Activated CD4-positive, alpha-beta T cell treated with anti-CD3 and anti-CD28 coated beads, Interleukin-2, amount 50 U/mL, for 16 hours (primary cell): ENCODE data around the gene HUNK.

Experiments
- DNase-seq: peaks from one replicate; pipeline ENCODE4 v3.0.0-alpha.2; 2020

The HUNK gene

GRCh38 chr21:31898933-31899630 is 26.3 kb downstream of the HUNK start:
- DNase-seq, result no peak

- DNase-seq, result no peak
Measured at GRCh38 chr21:31900121-31900895, 27.5 kb downstream of the HUNK start.

GRCh38 chr21:31901315-31901714 is 28.5 kb downstream of the HUNK start:
- DNase-seq, result no peak

GRCh38 chr21:31902438-31902837 is 29.6 kb downstream of the HUNK start:
- no peak for DNase-seq

- no peak for DNase-seq
Measured at GRCh38 chr21:31903896-31904295, 31.1 kb downstream of the HUNK start.

- DNase-seq, result no peak
Measured at GRCh38 chr21:31905503-31906451, 33.0 kb downstream of the HUNK start.

- no peak for DNase-seq
Measured at GRCh38 chr21:31908106-31909031, 35.5 kb downstream of the HUNK start.

- no peak for DNase-seq
Measured at GRCh38 chr21:31909153-31910073, 36.6 kb downstream of the HUNK start.

- DNase-seq, result no peak
Measured at GRCh38 chr21:31910074-31910470, 37.3 kb downstream of the HUNK start.

- DNase-seq, result no peak
Measured at GRCh38 chr21:31911138-31911907, 38.5 kb downstream of the HUNK start.

- DNase-seq, result no peak
Measured at GRCh38 chr21:31912501-31912900, 39.7 kb downstream of the HUNK start.

- DNase-seq, result no peak
Measured at GRCh38 chr21:31913182-31913608, 40.4 kb downstream of the HUNK start.

GRCh38 chr21:31914472-31914871 is 41.7 kb downstream of the HUNK start:
- DNase-seq, result no peak

- DNase-seq, result no peak
Measured at GRCh38 chr21:31915566-31915965, 42.7 kb downstream of the HUNK start.

- no peak for DNase-seq
Measured at GRCh38 chr21:31917108-31917507, 44.3 kb downstream of the HUNK start.

GRCh38 chr21:31918250-31918775 is 45.5 kb downstream of the HUNK start:
- DNase-seq, result no peak

- DNase-seq, result no peak
Measured at GRCh38 chr21:31920275-31920674, 47.5 kb downstream of the HUNK start.

- DNase-seq, result no peak
Measured at GRCh38 chr21:31921079-31921478, 48.3 kb downstream of the HUNK start.

- DNase-seq, result no peak
Measured at GRCh38 chr21:31922881-31923280, 50.1 kb downstream of the HUNK start.

GRCh38 chr21:31923756-31924155 is 50.9 kb downstream of the HUNK start:
- no peak for DNase-seq
